ENCODE data around the gene DTX1. TPM values are rescaled to one million over a fixed set of nuclear protein-coding genes. Genes with fewer than 3 reads are reported as not detected.

The DTX1 gene
- total and polyA plus RNA-seq, 2 of the 8 experiments (the other 6 are each of a cell fraction or from before 2014, with no cell fraction given), result 4.7 to 6.9 TPM

GRCh38 chr12:113060336-113060960 lies 3.9 kb downstream of the DTX1 start (continued):
- TF ChIP-seq HDAC2 (IDR thresholded peaks at IDR 0.05; ENCODE audit: borderline replicate concordance in 1 of 2, low read depth in 2 of 2, low read length in 2 of 2), result no peak
